ENCODE measurements around the gene TGFBRAP1.

GRCh38 chr2:105291981-105292380, 37.6 kb downstream of the TGFBRAP1 start:
- no peak for TF ChIP-seq POLR2A (IDR thresholded peaks at IDR 0.05)
- TF ChIP-seq POLR2AphosphoS5 (IDR thresholded peaks at IDR 0.05) = no peak
